ENCODE measurements around the gene PTPN13.

The PTPN13 gene

GRCh38 chr4:86606809-86607208, 12.7 kb downstream of the PTPN13 start:
- TF ChIP-seq CTCF (IDR thresholded peaks at IDR 0.05; ENCODE audit: extremely low read depth, missing control alignments), result no peak
- no peak for DNase-seq (ENCODE audit: low spot score)

GRCh38 chr4:86608757-86609375, 14.8 kb downstream of the PTPN13 start:
- TF ChIP-seq CTCF (IDR thresholded peaks at IDR 0.05; ENCODE audit: extremely low read depth, missing control alignments), result no peak
- no peak for DNase-seq (ENCODE audit: low spot score)

- no peak for TF ChIP-seq CTCF (IDR thresholded peaks at IDR 0.05; ENCODE audit: extremely low read depth, missing control alignments)
- DNase-seq (ENCODE audit: low spot score), result no peak
Observed at GRCh38 chr4:86611757-86612156, 17.6 kb downstream of the PTPN13 start.

- no peak for DNase-seq (ENCODE audit: low spot score)
- TF ChIP-seq CTCF (IDR thresholded peaks at IDR 0.05; ENCODE audit: extremely low read depth, missing control alignments), result no peak
Observed at GRCh38 chr4:86613734-86614133, 19.6 kb downstream of the PTPN13 start.

- no peak for DNase-seq (ENCODE audit: low spot score)
- no peak for TF ChIP-seq CTCF (IDR thresholded peaks at IDR 0.05; ENCODE audit: extremely low read depth, missing control alignments)
Observed at GRCh38 chr4:86614865-86615264, 20.8 kb downstream of the PTPN13 start.

GRCh38 chr4:86615501-86615900, 21.4 kb downstream of the PTPN13 start:
- no peak for TF ChIP-seq CTCF (IDR thresholded peaks at IDR 0.05; ENCODE audit: extremely low read depth, missing control alignments)
- DNase-seq (ENCODE audit: low spot score), result no peak

GRCh38 chr4:86619656-86620055, 25.5 kb downstream of the PTPN13 start:
- no peak for DNase-seq (ENCODE audit: low spot score)
- no peak for TF ChIP-seq CTCF (IDR thresholded peaks at IDR 0.05; ENCODE audit: extremely low read depth, missing control alignments)
